ENCODE results near the gene OR2T8. TPM values are rescaled to one million over a fixed set of nuclear protein-coding genes. Genes with fewer than 3 reads are reported as not detected.

The OR2T8 gene
- total and polyA plus RNA-seq, 2 of the 8 experiments (the other 6 are each of a cell fraction or from before 2014, with no cell fraction given) = not detected

- TF ChIP-seq CHD7 (IDR thresholded peaks at IDR 0.05; ENCODE audit: insufficient replicate concordance, low read length) (no peak), FOSL1 (IDR thresholded peaks at IDR 0.05; ENCODE audit: insufficient read depth, low read depth, low read length) (no peak), GTF2F1 (IDR thresholded peaks at IDR 0.05; ENCODE audit: borderline replicate concordance, low read depth, low read length) (no peak), CBX5 (IDR thresholded peaks at IDR 0.05; ENCODE audit: low read depth, low read length) (no peak), KDM1A (IDR thresholded peaks at IDR 0.05; ENCODE audit: borderline replicate concordance, low read length) (no peak), HDAC2 (IDR thresholded peaks at IDR 0.05; ENCODE audit: borderline replicate concordance in 1 of 2, low read depth in 2 of 2, low read length in 2 of 2) (no peak), E2F6 (IDR thresholded peaks at IDR 0.05) (no peak), EGR1 (IDR thresholded peaks at IDR 0.05; ENCODE audit: borderline replicate concordance, low read depth, low read length) (no peak)
Observed at GRCh38 chr1:247904122-247904521, 15.9 kb upstream of the OR2T8 start (continued).

Data from H1 (cell line).